ENCODE measurements around the gene TYMS.

Gene TYMS

GRCh38 chr18:615092-615521 lies 42.3 kb upstream of the TYMS start:
- TF ChIP-seq, protein P1, sequence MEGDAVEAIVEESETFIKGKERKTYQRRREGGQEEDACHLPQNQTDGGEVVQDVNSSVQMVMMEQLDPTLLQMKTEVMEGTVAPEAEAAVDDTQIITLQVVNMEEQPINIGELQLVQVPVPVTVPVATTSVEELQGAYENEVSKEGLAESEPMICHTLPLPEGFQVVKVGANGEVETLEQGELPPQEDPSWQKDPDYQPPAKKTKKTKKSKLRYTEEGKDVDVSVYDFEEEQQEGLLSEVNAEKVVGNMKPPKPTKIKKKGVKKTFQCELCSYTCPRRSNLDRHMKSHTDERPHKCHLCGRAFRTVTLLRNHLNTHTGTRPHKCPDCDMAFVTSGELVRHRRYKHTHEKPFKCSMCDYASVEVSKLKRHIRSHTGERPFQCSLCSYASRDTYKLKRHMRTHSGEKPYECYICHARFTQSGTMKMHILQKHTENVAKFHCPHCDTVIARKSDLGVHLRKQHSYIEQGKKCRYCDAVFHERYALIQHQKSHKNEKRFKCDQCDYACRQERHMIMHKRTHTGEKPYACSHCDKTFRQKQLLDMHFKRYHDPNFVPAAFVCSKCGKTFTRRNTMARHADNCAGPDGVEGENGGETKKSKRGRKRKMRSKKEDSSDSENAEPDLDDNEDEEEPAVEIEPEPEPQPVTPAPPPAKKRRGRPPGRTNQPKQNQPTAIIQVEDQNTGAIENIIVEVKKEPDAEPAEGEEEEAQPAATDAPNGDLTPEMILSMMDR (IDR thresholded peaks at IDR 0.05; ENCODE audit: poor library complexity, severe bottlenecking) = no peak
- ATAC-seq (ENCODE audit: low read depth) (no peak), DNase-seq (ENCODE audit: low spot score) (no peak)
- H3K4me1 ChIP-seq (ENCODE audit: insufficient read depth, poor library complexity, severe bottlenecking) = no peaks in the 10 kb centered on the region
- H3K9me3 ChIP-seq (ENCODE audit: severe bottlenecking) = no peaks in the 10 kb centered on the region
- H3K27ac ChIP-seq (ENCODE audit: poor library complexity, severe bottlenecking) = no peak overlapping the region
- no peaks in the 10 kb centered on the region for H3K36me3 ChIP-seq (ENCODE audit: low read depth)
- H3K27me3 ChIP-seq (ENCODE audit: insufficient read depth, poor library complexity, severe bottlenecking) = no peaks in the 10 kb centered on the region
- no peak overlapping the region for H3K4me3 ChIP-seq (ENCODE audit: severe bottlenecking)

- no peaks in the 10 kb centered on the region for H3K4me1 ChIP-seq (ENCODE audit: insufficient read depth, poor library complexity, severe bottlenecking)
- no peaks in the 10 kb centered on the region for H3K36me3 ChIP-seq (ENCODE audit: low read depth)
- TF ChIP-seq, protein P1 (IDR thresholded peaks at IDR 0.05; ENCODE audit: poor library complexity, severe bottlenecking) = no peak
- no peaks in the 10 kb centered on the region for H3K9me3 ChIP-seq (ENCODE audit: severe bottlenecking)
- no peaks in the 10 kb centered on the region for H3K27me3 ChIP-seq (ENCODE audit: insufficient read depth, poor library complexity, severe bottlenecking)
- no peak overlapping the region for H3K4me3 ChIP-seq (ENCODE audit: severe bottlenecking)
- no peak overlapping the region for H3K27ac ChIP-seq (ENCODE audit: poor library complexity, severe bottlenecking)
- ATAC-seq (ENCODE audit: low read depth) = peak; percentile 31; the same call in 1 of the 3 replicates
- no peak for DNase-seq (ENCODE audit: low spot score)
Observed at GRCh38 chr18:615773-616172, 41.7 kb upstream of the TYMS start.

DNA sequence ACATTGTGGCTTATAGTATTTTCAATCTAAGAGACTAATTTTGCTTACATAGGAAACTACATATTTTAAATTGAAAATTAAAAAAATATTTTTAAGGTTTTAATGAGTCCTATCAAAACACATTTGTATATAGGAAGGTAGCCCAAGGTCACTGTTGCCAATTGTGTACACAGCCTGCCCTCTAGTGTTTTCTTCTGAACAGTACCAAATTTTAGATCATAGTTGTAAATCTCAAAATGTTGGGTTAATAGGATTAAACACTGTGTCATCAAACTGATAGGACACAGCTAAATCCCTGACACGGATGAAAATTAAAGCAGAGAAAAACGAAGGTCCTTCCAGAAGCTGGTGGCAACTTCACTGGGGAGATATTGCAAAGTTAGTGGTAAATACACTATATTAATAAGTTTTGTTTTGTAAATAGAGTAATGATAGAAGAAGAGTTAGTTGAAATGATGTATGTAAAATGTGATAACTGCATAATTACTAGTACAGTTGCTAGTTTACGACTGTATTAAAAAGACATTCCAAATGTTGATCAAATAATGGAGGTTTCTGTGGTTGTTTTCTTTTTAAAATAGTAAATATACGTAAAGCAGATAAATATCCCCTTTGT lies 41.0 kb upstream of the TYMS start:
- no peaks in the 10 kb centered on the region for H3K9me3 ChIP-seq (ENCODE audit: severe bottlenecking)
- H3K4me3 ChIP-seq (ENCODE audit: severe bottlenecking) = no peak overlapping the region
- H3K4me1 ChIP-seq (ENCODE audit: insufficient read depth, poor library complexity, severe bottlenecking) = no peaks in the 10 kb centered on the region
- DNase-seq (ENCODE audit: low spot score) (no peak), ATAC-seq (ENCODE audit: low read depth) (0 out of 3 replicates have a peak, but pooled peaks have one; percentile 61)
- H3K27me3 ChIP-seq (ENCODE audit: insufficient read depth, poor library complexity, severe bottlenecking) = no peaks in the 10 kb centered on the region
- no peak overlapping the region for H3K27ac ChIP-seq (ENCODE audit: poor library complexity, severe bottlenecking)
- TF ChIP-seq, protein P1 (IDR thresholded peaks at IDR 0.05; ENCODE audit: poor library complexity, severe bottlenecking) = peak; percentile 87
- H3K36me3 ChIP-seq (ENCODE audit: low read depth) = no peaks in the 10 kb centered on the region

DNA sequence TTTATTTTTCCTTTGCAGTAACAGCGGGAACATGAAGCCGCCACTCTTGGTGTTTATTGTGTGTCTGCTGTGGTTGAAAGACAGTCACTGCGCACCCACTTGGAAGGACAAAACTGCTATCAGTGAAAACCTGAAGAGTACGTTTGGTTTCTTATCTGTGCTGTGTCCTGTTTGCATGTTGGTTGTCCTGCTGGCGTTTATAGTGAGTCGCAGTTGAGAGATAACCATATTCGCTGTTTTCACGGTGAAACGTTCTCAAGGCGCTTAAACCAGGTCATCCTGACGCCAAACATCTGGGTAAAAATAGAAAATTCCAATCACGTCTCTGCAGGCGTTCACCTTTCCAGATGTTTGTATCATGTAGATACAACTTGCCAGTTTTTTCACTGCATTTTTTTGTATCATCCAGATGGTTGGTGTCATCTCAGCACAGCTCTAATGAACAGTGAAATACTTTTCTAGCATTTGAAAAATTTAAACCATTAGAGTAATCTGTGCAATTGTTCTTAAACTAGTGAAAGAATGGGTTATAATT lies 39.4 kb upstream of the TYMS start:
- no peak for ATAC-seq (ENCODE audit: low read depth)
- no peak for DNase-seq (ENCODE audit: low spot score)
- H3K36me3 ChIP-seq (ENCODE audit: low read depth) = no peaks in the 10 kb centered on the region
- H3K27ac ChIP-seq (ENCODE audit: poor library complexity, severe bottlenecking) = no peak overlapping the region
- no peak overlapping the region for H3K4me3 ChIP-seq (ENCODE audit: severe bottlenecking)
- H3K4me1 ChIP-seq (ENCODE audit: insufficient read depth, poor library complexity, severe bottlenecking) = no peaks in the 10 kb centered on the region
- H3K9me3 ChIP-seq (ENCODE audit: severe bottlenecking) = no peaks in the 10 kb centered on the region
- TF ChIP-seq, protein P1 (IDR thresholded peaks at IDR 0.05; ENCODE audit: poor library complexity, severe bottlenecking) = no peak
- no peaks in the 10 kb centered on the region for H3K27me3 ChIP-seq (ENCODE audit: insufficient read depth, poor library complexity, severe bottlenecking)

- no peak overlapping the region for H3K4me3 ChIP-seq (ENCODE audit: severe bottlenecking)
- DNase-seq (ENCODE audit: low spot score) (no peak), ATAC-seq (ENCODE audit: low read depth) (no peak)
- H3K36me3 ChIP-seq (ENCODE audit: low read depth) = no peaks in the 10 kb centered on the region
- no peak overlapping the region for H3K27ac ChIP-seq (ENCODE audit: poor library complexity, severe bottlenecking)
- H3K27me3 ChIP-seq (ENCODE audit: insufficient read depth, poor library complexity, severe bottlenecking) = no peaks in the 10 kb centered on the region
- TF ChIP-seq, protein P1 (IDR thresholded peaks at IDR 0.05; ENCODE audit: poor library complexity, severe bottlenecking) = no peak
- no peaks in the 10 kb centered on the region for H3K9me3 ChIP-seq (ENCODE audit: severe bottlenecking)
- no peaks in the 10 kb centered on the region for H3K4me1 ChIP-seq (ENCODE audit: insufficient read depth, poor library complexity, severe bottlenecking)
Observed at GRCh38 chr18:618618-619017, 38.8 kb upstream of the TYMS start.
